ENCODE measurements around the gene SLC7A7.
"Not testable (repeated sequence)": the region's sequence is repeated elsewhere in the genome, so short reads cannot be mapped to it uniquely, and the experiment has no call there.

SLC7A7 gene

GRCh38 chr14:22748206-22748605 lies 67.0 kb downstream of the SLC7A7 start:
- no peak for DNase-seq

- no peak for DNase-seq
Observed at GRCh38 chr14:22747769-22748168, 67.5 kb downstream of the SLC7A7 start.

GRCh38 chr14:22740020-22740419 lies 75.2 kb downstream of the SLC7A7 start:
- DNase-seq: no peak

- DNase-seq: no peak
Observed at GRCh38 chr14:22739423-22739822, 75.8 kb downstream of the SLC7A7 start.

GRCh38 chr14:22737052-22737451 lies 78.2 kb downstream of the SLC7A7 start:
- DNase-seq: no peak

- DNase-seq: not testable (repeated sequence)
Observed at GRCh38 chr14:22736384-22736783, 78.9 kb downstream of the SLC7A7 start.

- DNase-seq: no peak
Observed at GRCh38 chr14:22735096-22735495, 80.1 kb downstream of the SLC7A7 start.

- no peak for DNase-seq
Observed at GRCh38 chr14:22733829-22734228, 81.4 kb downstream of the SLC7A7 start.

- DNase-seq: not testable (repeated sequence)
Observed at GRCh38 chr14:22732062-22732461, 83.2 kb downstream of the SLC7A7 start.

GRCh38 chr14:22726012-22726411 lies 89.2 kb downstream of the SLC7A7 start:
- DNase-seq: no peak

GRCh38 chr14:22725374-22725773 lies 89.9 kb downstream of the SLC7A7 start:
- DNase-seq: not testable (repeated sequence)

- not testable (repeated sequence) for DNase-seq
Observed at GRCh38 chr14:22724847-22725246, 90.4 kb downstream of the SLC7A7 start.

GRCh38 chr14:22723815-22724214 lies 91.4 kb downstream of the SLC7A7 start:
- DNase-seq: no peak
